HG03095 (cell line): ENCODE results near the gene GLUD1.
"Not testable (repeated sequence)": the region's sequence is repeated elsewhere in the genome, so short reads cannot be mapped to it uniquely, and the experiment has no call there.

Experiments
- ATAC-seq: cut with Tn5 transposase; IDR thresholded peaks from one replicate; pipeline ENCODE4 v1.9.1; 2021; ENCODE audit warnings: moderate library complexity; ENCODE audit not compliant: unreplicated experiment

The GLUD1 gene

DNA sequence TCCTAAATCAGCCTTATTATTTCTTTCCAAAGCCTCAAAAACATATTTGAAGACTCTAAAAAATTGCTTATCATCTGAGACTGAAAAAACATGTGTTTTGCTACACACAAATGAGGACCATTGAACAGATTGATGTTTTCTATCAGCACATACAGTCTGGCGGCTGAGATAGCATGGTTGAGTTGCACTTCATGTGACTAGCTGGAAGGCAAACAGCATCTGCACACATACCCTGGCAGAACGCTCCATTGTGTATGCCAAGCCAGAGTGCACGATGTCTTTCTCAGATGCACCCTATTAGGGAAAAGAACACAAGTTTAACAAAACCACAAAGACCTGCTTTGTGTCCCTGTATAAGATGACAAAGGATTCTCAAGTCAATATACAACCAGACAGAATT lies 41.5 kb downstream of the GLUD1 start:
- ATAC-seq, result no peak

- ATAC-seq, result no peak
Measured at GRCh38 chr10:87045434-87045938, 49.2 kb downstream of the GLUD1 start.

GRCh38 chr10:87043579-87043978 lies 51.1 kb downstream of the GLUD1 start:
- not testable (repeated sequence) for ATAC-seq

- ATAC-seq, result no peak
Measured at GRCh38 chr10:87038786-87039185, 55.9 kb downstream of the GLUD1 start.

DNA sequence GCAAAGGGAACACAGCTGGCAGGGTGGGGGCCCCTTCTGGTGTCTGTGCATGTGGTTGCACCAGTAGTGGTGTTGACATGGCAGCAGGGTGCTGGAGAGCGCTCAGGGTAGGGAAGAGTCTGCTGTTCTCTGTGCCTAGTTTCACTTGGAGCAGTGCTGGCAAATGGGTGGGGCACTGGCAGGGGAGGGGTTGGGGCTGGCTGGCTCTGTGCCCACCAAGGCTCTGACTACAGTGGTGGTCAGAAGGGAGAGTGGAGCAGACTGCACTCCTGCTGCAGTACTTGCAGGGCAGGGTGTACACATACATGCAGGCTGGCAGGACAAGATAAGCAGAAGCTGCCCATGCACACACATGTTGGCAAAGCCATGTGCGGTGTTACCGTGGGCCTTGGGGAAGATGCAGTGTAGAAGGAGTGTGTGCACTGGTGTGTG lies 56.3 kb downstream of the GLUD1 start:
- no peak for ATAC-seq

DNA sequence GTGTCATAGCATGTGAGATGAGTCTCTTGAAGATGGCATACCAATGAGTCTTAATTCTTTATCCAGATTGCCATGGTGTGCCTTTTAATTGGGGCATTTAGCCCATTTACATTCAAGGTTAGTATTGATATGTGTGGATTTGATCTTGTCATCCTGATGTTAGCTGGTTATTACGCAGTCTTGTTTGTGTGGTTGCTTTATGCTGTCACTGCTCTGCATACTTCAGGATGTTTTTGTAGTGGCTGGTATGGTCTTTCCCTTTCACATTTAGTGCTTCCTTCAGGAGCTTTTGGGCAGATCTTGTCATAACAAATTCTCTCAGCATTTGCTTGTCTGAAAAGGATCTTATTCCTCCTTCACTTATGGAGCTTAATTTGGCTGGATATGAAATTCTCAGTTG lies 58.0 kb downstream of the GLUD1 start:
- ATAC-seq, result no peak

DNA sequence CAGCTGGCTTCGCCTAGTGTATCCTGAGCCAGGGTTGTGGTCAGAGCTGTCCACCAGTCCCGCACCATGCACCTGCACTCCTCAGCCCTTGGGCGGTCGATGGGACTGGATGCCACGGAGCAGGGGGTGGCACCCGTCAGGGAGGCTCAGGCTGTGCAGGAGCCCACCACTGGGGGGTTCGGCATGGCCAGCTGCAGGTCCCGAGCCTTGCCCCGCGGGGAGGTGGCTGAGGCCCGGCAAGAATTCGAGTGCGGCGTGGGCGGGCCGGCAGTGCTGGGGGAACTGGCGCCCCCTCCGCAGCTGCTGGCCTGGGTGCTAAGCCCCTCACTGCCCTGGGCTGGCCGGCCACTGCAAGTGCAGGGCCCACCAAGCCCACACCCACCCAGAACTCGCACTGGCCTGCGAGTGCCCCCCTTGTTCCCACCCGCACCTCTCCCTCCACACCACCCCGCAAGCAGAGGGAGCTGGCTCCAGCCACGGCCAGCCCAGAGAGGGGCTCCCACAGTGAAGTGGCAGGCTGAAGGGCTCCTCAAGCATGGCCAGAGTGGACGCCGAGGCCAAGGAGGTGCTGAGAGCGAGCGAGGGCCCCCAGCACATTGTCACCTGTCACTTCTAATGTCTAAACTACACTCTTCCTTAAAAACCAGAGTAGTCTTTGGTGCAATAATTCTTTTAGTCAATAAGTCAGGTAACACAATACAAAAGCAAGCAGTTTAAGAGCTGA lies 63.6 kb downstream of the GLUD1 start:
- no peak for ATAC-seq

GRCh38 chr10:87030419-87030818 lies 64.2 kb downstream of the GLUD1 start:
- not testable (repeated sequence) for ATAC-seq

DNA sequence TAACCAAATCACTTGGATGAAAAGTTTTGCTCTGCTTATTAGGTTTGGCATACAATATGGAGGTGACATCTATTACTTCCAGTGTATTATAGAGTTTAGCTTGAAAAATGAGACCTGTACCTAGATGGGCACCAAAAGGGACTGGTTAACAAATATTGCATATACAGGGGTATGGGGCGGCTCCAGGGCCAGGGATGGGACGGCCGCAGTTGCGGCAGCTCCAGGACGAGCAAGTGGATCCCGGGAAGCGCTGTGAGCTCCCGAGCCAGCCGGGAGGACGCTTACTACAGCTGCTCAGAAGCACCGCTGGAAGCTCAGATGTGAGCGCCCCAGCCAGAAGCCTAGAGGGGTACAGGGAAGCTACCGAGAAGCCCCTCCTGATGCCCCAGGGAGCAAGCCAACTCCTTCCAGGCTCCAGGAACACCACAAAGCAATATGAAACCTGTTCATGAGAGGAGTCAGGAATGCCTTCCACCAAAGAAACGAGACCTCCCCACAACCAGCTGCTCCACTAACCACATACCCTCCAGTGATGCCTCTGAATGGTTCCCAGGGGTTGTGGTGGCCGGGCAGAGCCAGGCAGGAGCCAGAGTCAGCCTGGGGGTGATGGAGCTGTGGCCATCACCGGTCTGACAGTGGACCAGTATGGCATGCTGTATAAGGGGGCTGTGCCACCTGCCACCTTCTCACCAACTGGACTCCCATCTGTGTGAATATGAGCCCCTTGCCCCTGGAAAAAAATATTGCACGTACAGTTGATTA lies 67.7 kb downstream of the GLUD1 start:
- not testable (repeated sequence) for ATAC-seq

GRCh38 chr10:87025285-87025958 lies 69.2 kb downstream of the GLUD1 start:
- ATAC-seq, result not testable (repeated sequence)

DNA sequence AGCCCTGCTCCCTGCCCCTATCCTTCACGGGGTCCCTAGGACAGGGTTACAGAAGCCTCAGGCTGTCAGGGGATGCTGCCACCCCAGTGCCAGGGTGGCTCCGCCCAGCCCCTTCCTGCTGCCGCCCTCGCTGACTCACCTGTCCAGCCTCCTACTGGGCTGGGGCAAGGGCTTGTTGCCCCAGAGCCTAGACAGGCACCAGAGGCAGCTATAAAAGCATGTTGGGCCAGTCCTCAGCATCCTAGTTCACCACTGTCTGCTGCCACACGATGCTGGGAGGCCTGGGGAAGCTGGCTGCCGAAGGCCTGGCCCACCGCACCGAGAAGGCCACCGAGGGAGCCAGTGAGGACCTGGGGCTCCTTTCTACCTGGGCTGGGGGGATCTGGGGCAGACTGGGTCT lies 74.6 kb downstream of the GLUD1 start, which contains the start of gene FAM25A:
FAM25A (plus strand) TSS at position 239 of the 400 bp plus-strand sequence; CDS start at position 270, 31 bp downstream.
- not testable (repeated sequence) for ATAC-seq

DNA sequence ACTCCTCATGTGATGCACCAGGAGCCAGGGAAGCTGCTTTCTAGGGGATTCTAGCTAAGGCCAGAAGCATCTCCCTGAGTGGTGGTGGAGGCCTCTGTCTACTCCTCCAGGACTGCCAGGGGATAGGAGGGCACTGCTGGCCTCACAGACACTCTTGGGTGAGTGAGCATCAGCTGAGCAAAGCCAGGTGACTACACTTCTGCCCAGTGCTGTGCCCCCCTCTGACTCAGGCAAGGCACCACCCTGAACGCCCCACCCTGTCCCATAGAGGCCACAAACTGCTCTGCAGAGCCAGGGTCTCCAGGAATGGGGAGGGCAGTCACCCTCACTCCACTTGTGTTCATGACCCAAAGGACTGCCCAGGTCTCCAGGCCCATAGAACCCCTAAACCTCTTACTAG lies 75.1 kb downstream of the GLUD1 start:
- not testable (repeated sequence) for ATAC-seq

GRCh38 chr10:87019066-87019465 lies 75.6 kb downstream of the GLUD1 start:
- ATAC-seq, result not testable (repeated sequence)

- ATAC-seq, result not testable (repeated sequence)
Measured at GRCh38 chr10:87018127-87018526, 76.5 kb downstream of the GLUD1 start.

DNA sequence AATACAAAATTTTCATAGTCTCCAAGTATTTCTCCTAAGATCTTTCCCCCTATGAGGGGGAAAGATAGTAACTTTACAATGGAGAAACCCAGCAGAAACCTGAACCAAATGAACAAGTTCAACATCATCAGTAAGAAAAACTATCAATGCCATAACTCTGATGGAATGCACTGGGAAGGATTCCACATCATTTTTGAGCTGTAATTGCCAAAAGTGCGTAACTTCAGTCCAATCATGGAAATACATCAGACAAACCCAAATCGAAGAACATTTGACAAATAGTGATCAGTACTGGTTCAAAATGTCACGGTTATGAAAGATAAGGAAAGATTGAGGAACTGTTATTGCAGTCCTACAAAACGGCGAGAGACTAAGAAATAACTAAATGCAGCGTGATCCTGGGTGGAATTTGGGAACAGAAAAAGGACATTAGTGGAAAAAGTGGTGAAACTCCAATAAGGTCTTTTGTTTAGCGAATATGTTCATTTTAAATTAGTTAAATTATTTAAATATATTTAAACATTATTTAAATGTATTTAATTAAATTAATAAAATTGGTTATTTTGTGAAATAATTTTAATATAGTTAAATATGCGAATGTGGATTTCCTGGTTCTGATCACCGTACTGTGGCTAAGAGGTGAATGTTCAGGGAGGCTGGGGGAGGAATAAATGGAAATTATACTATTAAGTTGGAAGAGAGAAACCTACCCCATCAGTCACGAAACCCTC lies 79.5 kb downstream of the GLUD1 start:
- not testable (repeated sequence) for ATAC-seq

- not testable (repeated sequence) for ATAC-seq
Measured at GRCh38 chr10:87013528-87013927, 81.1 kb downstream of the GLUD1 start.

GRCh38 chr10:87009134-87009696 lies 85.4 kb downstream of the GLUD1 start:
- not testable (repeated sequence) for ATAC-seq

DNA sequence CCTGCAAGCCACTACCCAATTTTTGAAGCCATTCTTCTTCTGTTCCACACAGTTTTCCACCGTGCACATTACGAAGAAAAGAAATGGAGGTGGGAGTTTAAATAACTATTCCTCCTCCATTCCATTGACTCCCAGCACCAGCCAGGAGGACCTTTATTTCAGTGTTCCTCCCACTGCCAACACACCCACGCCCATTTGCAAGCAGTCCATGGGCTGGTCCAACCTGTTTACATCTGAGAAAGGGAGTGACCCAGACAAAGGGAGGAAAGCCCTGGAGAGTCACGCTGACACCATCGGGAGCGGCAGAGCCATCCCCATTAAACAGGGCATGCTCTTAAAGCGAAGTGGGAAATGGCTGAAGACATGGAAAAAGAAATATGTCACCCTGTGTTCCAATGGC lies 86.3 kb downstream of the GLUD1 start:
- ATAC-seq, result not testable (repeated sequence)

GRCh38 chr10:87007674-87008073 lies 87.0 kb downstream of the GLUD1 start:
- ATAC-seq, result not testable (repeated sequence)

- ATAC-seq, result not testable (repeated sequence)
Measured at GRCh38 chr10:87007124-87007523, 87.5 kb downstream of the GLUD1 start.
